Gastrocnemius medialis (tissue), 4 donors: ENCODE results near the gene CCNQ. TPM values are rescaled to one million over a fixed set of nuclear protein-coding genes. Genes with fewer than 3 reads are reported as not detected.

Experiments used
- ATAC-seq, 2 donors: fragments of 150-250 bp; one replicate each; pipeline ENCODE4 v1.9.1; 2016
- DNase-seq, 2 donors: peaks; one replicate each; pipeline ENCODE4 v3.0.0-alpha.2; 2019
- H3K27ac ChIP-seq, 4 donors: fragments of 200-600 bp; sonication (generic); 1 replicate in 1 of 4; 2 replicates in 3 of 4; pipeline ENCODE4 v1.5.1; 2016 to 2018; ENCODE audit warnings: mild to moderate bottlenecking in 2 of 4, moderate library complexity in 1 of 4
- H3K27me3 ChIP-seq, 3 donors: fragments of 200-600 bp; sonication (generic) in 2 of 3; 1 replicate in 1 of 3; 2 replicates in 2 of 3; pipeline versions ENCODE4 v1.5.1 to v1.6.0; 2016 to 2019; ENCODE audit warnings: mild to moderate bottlenecking in 1 of 3, moderate library complexity in 1 of 3
- H3K36me3 ChIP-seq, 2 donors: fragments of 200-600 bp; sonication (generic) in 1 of 2; one replicate each; pipeline ENCODE4 v1.5.1; 2017 to 2018
- H3K4me1 ChIP-seq, 2 donors: fragments of 200-600 bp; sonication (generic) in 1 of 2; one replicate each; pipeline ENCODE4 v1.5.1; 2016 to 2017; ENCODE audit warnings: mild to moderate bottlenecking in 2 of 2
- H3K4me3 ChIP-seq, 4 donors: fragments of 200-600 bp; sonication (generic) in 3 of 4; 1 replicate in 1 of 4; 2 replicates in 3 of 4; pipeline ENCODE4 v1.5.1; 2016 to 2019; ENCODE audit warnings: mild to moderate bottlenecking in 2 of 4
- H3K9me3 ChIP-seq, 3 donors: fragments of 200-600 bp; sonication (generic) in 2 of 3; 1 replicate in 1 of 3; 2 replicates in 2 of 3; pipeline ENCODE4 v1.5.1; 2016 to 2019
- POLR2A ChIP-seq, 2 donors: fragments of 450-650 bp; IDR thresholded peaks; one replicate each; pipeline ENCODE4 v1.6.1; 2017; ENCODE audit warnings: antibody characterized with exemption in 2 of 2, mild to moderate bottlenecking in 2 of 2, moderate library complexity in 2 of 2
- in situ Hi-C, 4 donors: fragments of 200-750 bp; cut with MboI; loops; one replicate each; pipeline versions ENCODE4 v1.15.0 to v1.8.0; 2017; ENCODE audit warnings: low sequenced_read_pairs in 4 of 4
- intact Hi-C: fragments of 100-400 bp; cut with DNase I; formaldehyde crosslinking; loops from one replicate; pipeline ENCODE4 v1.15.1; 2023; ENCODE audit warnings: low total_unique reads
- total RNA-seq, 4 donors: library from RNA; depleted of rRNA; stranded (reverse); fragments of >200 nt; gene quantifications; one replicate each; pipeline versions ENCODE4 v1.1.0 to v1.2.3, GENCODE V29; 2016
- TF ChIP-seq, protein P1 (sequence below), 5 experiments: fragments of 450-650 bp in 3 of 5; fragments of 200-600 bp in 2 of 5; sonication (generic) in 2 of 5; IDR thresholded peaks in 4 of 5; conservative IDR thresholded peaks in 1 of 5; 1 replicate in 4 of 5; 2 replicates in 1 of 5; pipeline ENCODE4 v1.5.1; 2016 to 2019; ENCODE audit warnings: antibody characterized with exemption in 5 of 5, mild to moderate bottlenecking in 3 of 5, moderate library complexity in 3 of 5

Gene CCNQ
- total RNA-seq, 4 donors from 2014 or later = 48.4 to 61.5 (median 52.8) TPM

GRCh38 chrX:153592091-153592833, 6.7 kb downstream of the CCNQ start:
- H3K36me3 ChIP-seq = peaks cover 0 to 10% of the 10 kb centered on the region in 2 donors
- no peak overlapping the region for H3K4me3 ChIP-seq
- peaks cover 3 to 14% of the 10 kb centered on the region in 2 donors for H3K4me1 ChIP-seq
- H3K9me3 ChIP-seq = no peaks in the 10 kb centered on the region
- DNase-seq (no peak), ATAC-seq (no peak)
- H3K27ac ChIP-seq = peak overlapping the region in 3 of 4 donors; percentile 40 to 61 (median 42)
- intact Hi-C loops = loop anchor here (10.0 kb wide), 2 partner anchors 333 to 953 kb away; partner anchors contain the start of genes ARHGAP4, G6PD and IKBKG
- in situ Hi-C loops = no loop called here
- TF ChIP-seq, protein P1, sequence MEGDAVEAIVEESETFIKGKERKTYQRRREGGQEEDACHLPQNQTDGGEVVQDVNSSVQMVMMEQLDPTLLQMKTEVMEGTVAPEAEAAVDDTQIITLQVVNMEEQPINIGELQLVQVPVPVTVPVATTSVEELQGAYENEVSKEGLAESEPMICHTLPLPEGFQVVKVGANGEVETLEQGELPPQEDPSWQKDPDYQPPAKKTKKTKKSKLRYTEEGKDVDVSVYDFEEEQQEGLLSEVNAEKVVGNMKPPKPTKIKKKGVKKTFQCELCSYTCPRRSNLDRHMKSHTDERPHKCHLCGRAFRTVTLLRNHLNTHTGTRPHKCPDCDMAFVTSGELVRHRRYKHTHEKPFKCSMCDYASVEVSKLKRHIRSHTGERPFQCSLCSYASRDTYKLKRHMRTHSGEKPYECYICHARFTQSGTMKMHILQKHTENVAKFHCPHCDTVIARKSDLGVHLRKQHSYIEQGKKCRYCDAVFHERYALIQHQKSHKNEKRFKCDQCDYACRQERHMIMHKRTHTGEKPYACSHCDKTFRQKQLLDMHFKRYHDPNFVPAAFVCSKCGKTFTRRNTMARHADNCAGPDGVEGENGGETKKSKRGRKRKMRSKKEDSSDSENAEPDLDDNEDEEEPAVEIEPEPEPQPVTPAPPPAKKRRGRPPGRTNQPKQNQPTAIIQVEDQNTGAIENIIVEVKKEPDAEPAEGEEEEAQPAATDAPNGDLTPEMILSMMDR (IDR thresholded peaks at IDR 0.05 in 4 of 5, conservative IDR thresholded peaks at IDR 0.05 in 1 of 5) = no peak
- no peak for TF ChIP-seq POLR2A (IDR thresholded peaks at IDR 0.05)
- H3K27me3 ChIP-seq = no peaks in the 10 kb centered on the region

DNA sequence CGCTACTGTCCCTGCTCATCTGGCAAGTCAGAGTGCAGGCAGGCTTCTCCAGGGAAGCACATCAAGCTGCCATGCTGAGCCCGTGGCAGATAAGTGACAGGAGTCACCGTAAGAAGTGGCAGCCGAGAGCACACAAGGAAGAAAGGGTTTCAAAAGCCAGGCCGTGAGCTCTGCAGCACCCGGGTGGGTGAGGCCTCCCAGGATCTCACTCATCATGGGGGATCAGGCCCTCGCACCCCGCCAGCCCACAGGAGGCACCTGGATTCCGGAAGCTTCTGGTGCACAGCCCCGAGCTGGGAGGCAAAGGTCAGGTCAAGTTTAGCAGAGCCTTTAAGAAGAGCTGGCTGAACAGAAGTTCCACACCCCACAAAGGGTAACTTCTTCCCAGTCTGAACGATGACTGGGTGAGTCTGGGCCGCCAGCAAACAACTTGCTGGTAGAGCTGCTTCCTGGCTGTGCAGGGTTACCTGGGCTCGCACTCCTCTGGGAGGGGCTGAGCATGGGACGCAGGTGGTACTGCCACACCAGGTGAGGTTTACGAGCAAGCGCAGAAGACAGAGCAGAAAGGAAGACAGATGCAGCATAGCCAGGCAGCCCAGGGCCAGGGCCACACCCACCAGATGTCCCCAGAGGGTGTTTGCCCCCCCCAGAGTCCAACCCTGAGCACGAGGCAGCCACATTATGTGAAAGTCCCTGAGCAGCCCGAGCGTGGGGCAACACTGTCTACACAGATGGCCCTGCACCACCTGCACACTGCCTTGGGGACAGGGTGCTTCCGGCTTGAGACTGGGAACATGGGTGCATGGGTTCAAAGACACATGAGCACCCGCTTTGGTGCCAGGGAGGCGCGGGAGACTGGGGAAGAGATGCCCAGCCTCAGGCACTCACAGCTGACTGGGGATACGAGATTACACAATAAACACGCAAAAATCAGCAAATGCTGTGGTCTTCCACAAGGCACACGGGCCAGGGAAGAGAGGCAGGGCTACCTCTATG, 7.7 kb downstream of the CCNQ start:
- intact Hi-C loops = loop anchor here (10.0 kb wide), 2 partner anchors 334 to 954 kb away; partner anchors contain the start of genes ARHGAP4, G6PD and IKBKG
- no peak overlapping the region for H3K27ac ChIP-seq
- DNase-seq (peak in 1 of 2 donors; percentile 22), ATAC-seq (no peak)
- peaks cover 3 to 13% of the 10 kb centered on the region in 2 donors for H3K4me1 ChIP-seq
- H3K9me3 ChIP-seq = no peaks in the 10 kb centered on the region
- no peaks in the 10 kb centered on the region for H3K27me3 ChIP-seq
- H3K36me3 ChIP-seq = peaks cover 0 to 10% of the 10 kb centered on the region in 2 donors
- TF ChIP-seq, protein P1 (IDR thresholded peaks at IDR 0.05 in 4 of 5, conservative IDR thresholded peaks at IDR 0.05 in 1 of 5) = no peak
- in situ Hi-C loops = no loop called here
- no peak overlapping the region for H3K4me3 ChIP-seq

GRCh38 chrX:153588782-153589446, 10.0 kb downstream of the CCNQ start:
- Histone ChIP-seq H3K4me1 (peaks cover 3 to 13% of the 10 kb centered on the region in 2 donors), H3K36me3 (peaks cover 0 to 10% of the 10 kb centered on the region in 2 donors), H3K27me3 (no peaks in the 10 kb centered on the region), H3K27ac (peak overlapping the region in 3 of 4 donors; percentile 4 to 38 (median 22)), H3K9me3 (no peaks in the 10 kb centered on the region), H3K4me3 (no peak overlapping the region)
- intact Hi-C loops (no loop called here), in situ Hi-C loops (no loop called here)
- TF ChIP-seq POLR2A (IDR thresholded peaks at IDR 0.05) = no peak
- TF ChIP-seq, protein P1 (IDR thresholded peaks at IDR 0.05 in 4 of 5, conservative IDR thresholded peaks at IDR 0.05 in 1 of 5) = no peak
- ATAC-seq = no peak
- no peak for DNase-seq

- in situ Hi-C loops = no loop called here
- DNase-seq (peak in 1 of 2 donors; percentile 33), ATAC-seq (peak in 1 of 2 donors; percentile 62)
- peak overlapping the region in 3 of 4 donors; percentile 4 to 38 (median 22) for H3K27ac ChIP-seq
- no peaks in the 10 kb centered on the region for H3K9me3 ChIP-seq
- H3K4me1 ChIP-seq = peaks cover 0 to 6% of the 10 kb centered on the region in 2 donors
- H3K4me3 ChIP-seq = no peak overlapping the region
- H3K27me3 ChIP-seq = no peaks in the 10 kb centered on the region
- TF ChIP-seq, protein P1 (IDR thresholded peaks at IDR 0.05 in 4 of 5, conservative IDR thresholded peaks at IDR 0.05 in 1 of 5) = no peak
- TF ChIP-seq POLR2A (IDR thresholded peaks at IDR 0.05) = no peak
- H3K36me3 ChIP-seq = peaks cover 0 to 10% of the 10 kb centered on the region in 2 donors
- intact Hi-C loops = no loop called here
These were observed 10.7 kb downstream of the CCNQ start for GRCh38 chrX:153588021-153588781.
